Measurements from ENCODE around the gene VWA3A.
A peak's percentile ranks its signal among the peaks of the same experiment; 100 is the strongest.
"Not testable (repeated sequence)": the region's sequence is repeated elsewhere in the genome, so short reads cannot be mapped to it uniquely, and the experiment has no call there.

VWA3A gene

DNA sequence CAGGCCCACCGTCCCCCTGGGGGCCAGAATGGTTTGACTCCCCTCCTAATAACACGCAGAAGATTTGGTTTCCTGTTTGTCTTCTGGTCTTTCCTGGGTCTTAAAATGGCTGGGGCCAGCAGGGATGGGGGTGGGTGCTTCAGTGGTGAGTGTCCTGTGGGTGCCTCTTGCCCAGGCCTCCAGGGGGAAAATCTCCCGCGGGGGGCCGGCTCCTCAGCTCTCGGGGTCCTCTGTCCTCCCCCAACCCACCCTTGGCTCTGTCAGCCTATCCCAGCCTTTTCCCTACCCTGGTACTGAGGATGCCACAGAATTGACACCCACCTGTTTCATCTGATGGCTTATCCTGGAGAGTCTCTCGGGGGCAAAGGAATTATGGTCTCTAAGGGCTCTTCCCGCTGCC, 46.1 kb downstream of the VWA3A start:
- no peak for DNase-seq

GRCh38 chr16:22139008-22139407, 46.7 kb downstream of the VWA3A start:
- DNase-seq, result no peak

DNA sequence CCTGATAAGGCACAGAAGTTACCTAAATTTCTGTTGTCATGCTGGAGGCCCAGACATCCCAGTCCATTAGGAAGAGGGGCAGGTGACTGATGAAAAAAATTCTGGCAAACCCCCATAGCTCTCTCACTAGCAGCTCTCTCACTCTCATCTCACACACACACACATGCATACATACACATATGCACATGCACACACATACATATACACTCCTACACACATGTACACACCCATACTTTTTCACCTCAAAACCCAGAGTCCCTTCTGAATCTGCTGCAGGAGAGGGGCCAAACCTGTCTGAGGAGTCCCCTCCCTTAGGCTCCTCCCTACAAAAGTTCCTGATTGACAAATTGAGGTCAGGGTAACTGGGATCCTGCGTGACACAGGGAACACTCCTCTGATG, 47.4 kb downstream of the VWA3A start:
- DNase-seq, result no peak

GRCh38 chr16:22141767-22142166, 49.4 kb downstream of the VWA3A start:
- DNase-seq, result no peak

GRCh38 chr16:22144520-22144919, 52.2 kb downstream of the VWA3A start:
- no peak for DNase-seq

- no peak for DNase-seq
Observed at GRCh38 chr16:22147853-22148252, 55.5 kb downstream of the VWA3A start.

DNA sequence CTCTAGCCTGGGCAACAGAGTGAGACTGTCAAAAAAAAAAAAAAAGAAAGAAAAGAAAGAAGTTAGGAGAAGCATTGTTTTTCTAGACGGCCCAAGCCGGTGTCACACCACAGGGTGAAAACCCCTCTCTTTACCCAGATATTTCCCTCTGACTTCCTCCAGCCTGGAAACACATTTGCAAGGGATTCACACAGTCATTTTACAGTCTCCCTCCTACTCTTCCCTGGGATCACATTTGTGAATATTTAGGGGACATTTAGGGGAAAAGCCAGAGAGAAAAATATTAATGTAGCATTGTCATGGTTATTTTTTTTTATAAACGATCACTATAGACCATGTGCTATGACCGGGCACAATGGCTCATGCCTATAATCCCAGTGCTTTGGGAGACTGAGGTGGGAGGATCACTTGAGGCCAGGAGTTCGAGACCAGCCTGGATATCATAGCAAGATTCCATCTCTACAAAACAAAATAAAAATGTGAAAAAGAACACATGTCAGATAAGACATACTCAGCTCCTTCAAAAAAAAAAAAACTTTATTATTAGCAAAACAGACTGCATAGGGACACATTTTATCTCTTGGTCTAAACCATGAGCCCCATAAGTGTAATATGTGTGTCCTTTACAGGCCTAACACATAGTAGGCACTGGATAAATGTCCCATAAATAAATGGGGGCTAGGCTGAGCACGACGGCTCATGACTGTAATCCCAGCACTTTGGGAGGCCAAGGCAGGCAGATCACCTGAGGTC, 59.1 kb downstream of the VWA3A start:
- no peak for DNase-seq

GRCh38 chr16:22152316-22152715, 60.0 kb downstream of the VWA3A start:
- no peak for DNase-seq

DNA sequence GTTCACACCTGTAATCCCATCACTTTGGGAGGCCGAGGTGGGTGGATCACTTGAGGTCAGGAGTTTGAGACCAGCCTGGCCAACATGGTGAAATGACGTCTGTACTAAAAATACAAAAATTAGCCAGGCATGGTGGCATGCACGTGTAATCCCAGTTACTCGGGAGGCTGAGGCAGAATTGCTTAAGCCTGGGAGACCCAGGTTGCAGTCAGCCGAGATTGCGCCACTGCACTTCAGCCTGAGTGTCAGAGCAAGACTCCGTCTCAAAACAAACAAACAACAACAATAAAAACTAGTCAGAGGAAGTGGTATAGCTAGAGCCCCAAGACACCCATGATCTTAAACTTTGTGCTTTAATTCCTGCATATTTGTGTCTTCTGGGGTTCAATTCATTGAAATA, 60.7 kb downstream of the VWA3A start:
- not testable (repeated sequence) for DNase-seq

- DNase-seq, result no peak
Observed at GRCh38 chr16:22161401-22161800, 69.1 kb downstream of the VWA3A start.

- DNase-seq, result peak; percentile 8 to 55 (median 42)
Observed at GRCh38 chr16:22161999-22162655, 69.8 kb downstream of the VWA3A start, which contains the start of gene SDR42E2. TSS of gene SDR42E2 (plus strand) at chr16:22162506. CDS start at chr16:22165583, 3,077 bp downstream.

GRCh38 chr16:22162656-22163009, 70.3 kb downstream of the VWA3A start:
- DNase-seq, result no peak

DNA sequence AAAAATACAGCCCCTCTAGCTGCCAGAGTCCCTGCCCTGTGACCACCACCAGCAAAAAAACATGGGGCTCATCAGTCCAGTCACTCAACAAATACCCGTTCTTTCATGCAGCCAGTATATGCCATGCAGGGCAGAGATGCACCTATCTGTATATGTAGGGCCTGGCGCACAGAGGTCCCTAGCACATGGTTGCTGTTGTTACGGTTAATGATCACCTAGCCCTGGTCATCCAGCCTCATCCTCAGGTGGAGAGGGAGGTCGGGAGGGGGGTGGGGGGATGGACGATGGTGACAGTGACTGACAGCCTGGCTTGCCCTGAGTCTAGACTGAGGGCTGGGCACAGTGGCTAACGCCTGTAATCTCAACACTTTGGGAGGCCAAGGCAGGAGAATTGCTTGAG, 71.5 kb downstream of the VWA3A start:
- no peak for DNase-seq

DNA sequence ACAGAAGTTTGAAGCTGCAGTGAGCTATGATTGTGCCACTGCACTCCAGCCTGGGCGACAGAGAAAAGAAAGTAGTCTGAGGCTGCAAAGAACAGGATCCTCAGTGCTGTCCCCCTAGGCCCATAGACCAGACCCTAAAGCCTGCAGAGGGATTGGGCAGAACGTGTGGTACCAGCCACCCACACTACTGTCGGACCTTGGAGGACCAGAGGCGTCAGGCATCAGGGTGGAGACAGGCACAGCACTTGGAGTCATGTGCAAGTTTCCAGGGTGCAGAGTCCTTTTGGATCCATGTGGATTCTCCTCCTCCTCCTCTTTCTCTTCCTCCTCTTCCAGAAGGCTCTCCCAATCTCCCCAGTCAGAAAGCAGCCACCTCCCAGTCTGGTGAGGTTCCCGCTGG, 72.1 kb downstream of the VWA3A start:
- DNase-seq, result no peak

DNA sequence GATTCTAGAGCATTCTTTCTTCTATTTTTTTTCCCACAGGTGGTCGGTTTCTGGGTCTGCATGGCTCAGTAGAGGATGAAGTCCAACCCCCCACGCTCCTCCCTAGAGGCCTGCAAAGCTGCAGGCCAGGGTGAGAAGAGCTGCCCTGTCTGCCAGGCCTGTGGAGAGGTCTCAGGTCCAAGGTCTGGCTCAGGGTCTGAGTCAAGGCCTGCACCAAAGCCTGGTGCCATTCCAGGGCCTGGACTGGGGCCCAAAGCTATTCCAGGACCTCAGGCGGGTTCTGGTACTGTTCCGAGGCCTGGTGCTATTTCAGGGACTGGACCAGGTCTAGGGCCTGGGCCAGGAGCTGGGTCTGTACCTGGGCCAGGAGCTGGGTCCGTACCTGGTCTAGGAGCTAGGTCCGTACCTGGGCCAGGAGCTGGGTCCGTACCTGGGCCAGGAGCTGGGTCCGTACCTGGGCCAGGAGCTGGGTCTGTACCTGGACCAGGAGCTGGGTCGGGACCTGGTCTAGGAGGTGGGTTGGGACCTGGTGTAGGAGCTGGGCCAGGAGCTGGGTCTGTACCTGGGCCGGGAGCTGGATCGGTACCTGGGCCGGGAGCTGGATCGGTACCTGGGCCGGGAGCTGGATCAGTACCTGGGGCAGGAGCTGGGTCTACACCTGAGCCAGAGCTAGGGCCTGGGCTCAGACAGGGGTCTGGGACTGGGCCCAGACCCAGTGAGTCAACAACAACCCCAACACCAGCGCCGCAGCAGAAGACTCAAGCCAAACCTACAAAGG, 73.4 kb downstream of the VWA3A start:
- DNase-seq, result no peak

DNA sequence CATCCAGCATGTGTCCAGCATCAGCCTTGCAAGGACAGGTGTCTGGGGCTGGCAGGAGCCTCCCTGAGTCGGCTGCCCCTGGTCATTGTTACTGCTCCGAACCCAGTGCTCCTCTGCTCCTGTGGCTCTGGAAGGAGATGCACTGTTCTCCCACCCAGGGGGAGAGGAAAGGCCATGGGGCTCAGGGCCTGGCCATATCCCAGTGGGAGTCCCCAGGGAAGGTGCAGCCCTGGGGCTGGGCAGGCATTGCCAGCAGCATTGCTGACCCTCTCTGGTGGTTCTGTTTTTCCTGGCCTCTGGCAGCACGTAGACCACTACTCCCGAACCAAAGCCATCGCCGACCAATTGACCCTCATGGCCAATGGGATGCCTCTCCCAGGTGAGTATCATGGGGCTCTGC, 79.6 kb downstream of the VWA3A start:
- no peak for DNase-seq

- DNase-seq, result not testable (repeated sequence)
Observed at GRCh38 chr16:22172642-22173041, 80.3 kb downstream of the VWA3A start.

DNA sequence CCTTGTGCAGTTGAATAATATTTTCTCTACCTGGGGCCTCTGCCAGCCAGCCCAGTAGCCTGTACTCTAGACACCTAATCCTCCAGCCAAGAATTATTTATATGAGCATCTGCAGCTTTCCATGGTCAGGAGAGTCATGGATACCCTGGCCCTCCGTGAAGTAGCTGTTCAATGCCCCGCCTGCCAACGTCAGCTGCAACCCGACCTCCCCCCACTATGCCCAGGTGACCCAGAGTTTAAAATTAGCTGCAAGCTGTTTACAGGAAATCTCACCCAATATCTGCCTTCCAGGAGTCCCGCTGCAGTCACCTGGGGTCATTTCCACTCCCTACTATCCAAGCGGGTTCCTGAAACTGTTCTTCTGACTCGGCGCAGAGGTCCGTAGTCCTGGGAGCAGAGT, 82.3 kb downstream of the VWA3A start:
- peak in 1 of 3 experiments; percentile 8 for DNase-seq

GRCh38 chr16:22177968-22178930, 85.9 kb downstream of the VWA3A start:
- no peak for DNase-seq

DNA sequence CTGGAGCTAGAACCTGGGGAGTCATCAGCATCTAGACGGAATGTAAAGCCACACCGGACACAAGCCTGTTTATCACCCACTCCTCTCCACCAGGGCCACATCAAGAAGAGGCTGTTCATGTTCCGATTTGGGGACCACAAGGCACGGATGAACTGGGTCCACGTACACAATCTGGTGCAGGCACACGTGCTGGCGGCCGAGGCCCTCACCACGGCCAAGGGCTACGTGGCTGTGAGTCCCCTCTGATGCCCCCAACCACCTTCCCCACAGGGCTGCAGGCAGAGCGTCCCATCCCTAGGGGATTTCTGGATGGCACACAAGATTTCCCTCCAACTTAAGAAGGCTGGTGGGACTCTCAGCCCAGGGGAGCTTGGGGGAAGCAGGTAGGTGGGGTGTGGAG, 89.1 kb downstream of the VWA3A start:
- no peak for DNase-seq

DNA sequence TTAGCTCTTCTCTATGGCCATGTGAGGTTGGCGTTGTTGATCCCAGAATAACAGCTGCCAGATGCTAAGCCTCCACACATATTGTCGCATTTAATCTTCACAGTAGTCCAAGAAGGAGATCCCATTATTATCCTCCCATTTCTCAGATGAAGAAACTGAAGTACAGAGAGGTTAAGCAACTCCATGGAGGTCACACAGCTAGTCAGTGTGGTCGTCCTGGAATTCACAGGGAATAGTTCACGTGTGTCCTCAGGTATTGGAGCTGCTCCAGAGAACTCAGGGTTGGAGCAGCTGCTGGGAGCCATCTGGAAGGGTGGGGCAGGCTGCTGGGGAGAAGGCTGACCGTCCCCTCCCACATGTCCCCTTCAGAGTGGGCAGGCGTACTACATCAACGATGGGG, 89.5 kb downstream of the VWA3A start:
- no peak for DNase-seq

- DNase-seq, result no peak
Observed at GRCh38 chr16:22183335-22183734, 91.0 kb downstream of the VWA3A start.

Measured in NCI-H1417 (cell line).